Fibroblast of lung (primary cell): ENCODE data around the gene MYBL2. TPM values are rescaled to one million over a fixed set of nuclear protein-coding genes. Genes with fewer than 3 reads are reported as not detected.
A peak's percentile ranks its signal among the peaks of the same experiment; 100 is the strongest.

ENCODE experiments used
- DNase-seq, 2 donors: peaks; one replicate each; pipeline versions ENCODE4 v3.0.0 to v3.0.0-alpha.2; 2010; ENCODE audit warnings: low read depth in 2 of 2
- H2AFZ ChIP-seq: 2 replicates; pipeline ENCODE4 v1.5.1; 2012; ENCODE audit warnings: low read length, control low read depth, inconsistent platforms
- H3K27ac ChIP-seq: 2 replicates; pipeline ENCODE4 v1.5.1; 2011; ENCODE audit warnings: low read length, control low read depth; ENCODE audit not compliant: insufficient read depth
- H3K27me3 ChIP-seq: 2 replicates; pipeline ENCODE4 v1.5.1; 2011; ENCODE audit warnings: mild to moderate bottlenecking, low read length; ENCODE audit not compliant: control insufficient read depth, insufficient read depth
- H3K36me3 ChIP-seq: 2 replicates; pipeline ENCODE4 v1.5.1; 2011; ENCODE audit warnings: low read length; ENCODE audit not compliant: control insufficient read depth, insufficient read depth
- H3K4me1 ChIP-seq: 2 replicates; pipeline ENCODE4 v1.5.1; 2011; ENCODE audit warnings: low read length; ENCODE audit not compliant: control insufficient read depth, insufficient read depth; ENCODE audit errors: extremely low read depth
- H3K4me2 ChIP-seq: 2 replicates; pipeline ENCODE4 v1.5.1; 2011; ENCODE audit warnings: low read length, control low read depth; ENCODE audit not compliant: insufficient read depth; ENCODE audit errors: extremely low read depth
- H3K4me3 ChIP-seq, 4 experiments: fragments of 200-600 bp in 1 of 4; sonication (generic) in 1 of 4; replicated peaks in 1 of 4; 2 replicates each; pipeline ENCODE4 v1.5.1; 2011 to 2016; ENCODE audit warnings: low read length in 4 of 4, low read depth in 3 of 4, mild to moderate bottlenecking in 3 of 4, control low read depth in 2 of 4, inconsistent platforms in 1 of 4, mixed read lengths in 1 of 4; ENCODE audit not compliant: insufficient read depth in 1 of 4; ENCODE audit errors: control extremely low read depth in 1 of 4
- H3K79me2 ChIP-seq: 2 replicates; pipeline ENCODE4 v1.5.1; 2012; ENCODE audit warnings: mild to moderate bottlenecking, low read length, inconsistent platforms; ENCODE audit not compliant: control insufficient read depth, insufficient read depth
- H3K9ac ChIP-seq: 2 replicates; pipeline ENCODE4 v1.5.1; 2011; ENCODE audit warnings: mild to moderate bottlenecking, low read length, control low read depth; ENCODE audit not compliant: insufficient read depth
- H3K9me3 ChIP-seq: 2 replicates; pipeline ENCODE4 v1.5.1; 2012; ENCODE audit warnings: low read depth, low read length; ENCODE audit not compliant: control insufficient read depth, insufficient read depth
- H4K20me1 ChIP-seq: 2 replicates; pipeline ENCODE4 v1.5.1; 2011; ENCODE audit warnings: low read length; ENCODE audit not compliant: control insufficient read depth, insufficient read depth; ENCODE audit errors: extremely low read depth
- CTCF ChIP-seq, 2 donors: IDR thresholded peaks in 1 of 2; conservative IDR thresholded peaks in 1 of 2; 1 replicate in 1 of 2; 2 replicates in 1 of 2; pipeline ENCODE4 v1.5.1; 2011 to 2012; ENCODE audit warnings: low read length in 2 of 2, control low read depth in 1 of 2, inconsistent platforms in 1 of 2, low read depth in 1 of 2, mild to moderate bottlenecking in 1 of 2
- EZH2 ChIP-seq: IDR thresholded peaks from 2 replicates; pipeline ENCODE4 v1.5.1; 2012; ENCODE audit warnings: low read length, control low read depth, mild to moderate bottlenecking; ENCODE audit errors: missing control alignments
- polyA plus RNA-seq, 2 donors: library from polyadenylated mRNA; depleted of rRNA in 1 of 2; stranded (reverse) in 1 of 2; unstranded in 1 of 2; fragments of >200 nt; gene quantifications; 2 replicates each; pipeline ENCODE4 v1.2.1, GENCODE V29; 2011 to 2012; ENCODE audit warnings: missing spikeins in 1 of 2
- total RNA-seq: library from RNA; depleted of rRNA; stranded (reverse); fragments of >200 nt; gene quantifications from 2 replicates; pipeline ENCODE4 v1.2.1, GENCODE V29; 2014

Gene MYBL2
- total and polyA plus RNA-seq, 2 donors (not counting 1 experiment from before 2014, with no cell fraction given) = 1.2 to 2.7 TPM

GRCh38 chr20:43721429-43722152 lies 54.7 kb downstream of the MYBL2 start:
- Histone ChIP-seq H4K20me1 (no peaks in the 10 kb centered on the region), H3K9ac (no peak overlapping the region), H3K27ac (no peak overlapping the region), H3K4me1 (peaks cover 3% of the 10 kb centered on the region), H2AFZ (no peak overlapping the region), H3K36me3 (no peaks in the 10 kb centered on the region), H3K4me2 (no peak overlapping the region), H3K27me3 (no peaks in the 10 kb centered on the region), H3K9me3 (no peaks in the 10 kb centered on the region), H3K4me3 (no peak overlapping the region), H3K79me2 (no peaks in the 10 kb centered on the region)
- no peak for DNase-seq
- no peak for TF ChIP-seq EZH2
- no peak for TF ChIP-seq CTCF (conservative IDR thresholded peaks at IDR 0.05 in 1 of 2, IDR thresholded peaks at IDR 0.05 in 1 of 2; ENCODE audit: low read depth in 1 of 2, low read length in 2 of 2)

- Histone ChIP-seq H3K4me1 (peaks cover 3% of the 10 kb centered on the region), H3K4me3 (no peak overlapping the region), H3K27ac (no peak overlapping the region), H2AFZ (no peak overlapping the region), H3K27me3 (no peaks in the 10 kb centered on the region), H3K4me2 (no peak overlapping the region), H4K20me1 (no peaks in the 10 kb centered on the region), H3K9ac (no peak overlapping the region), H3K36me3 (no peaks in the 10 kb centered on the region), H3K9me3 (no peaks in the 10 kb centered on the region), H3K79me2 (no peaks in the 10 kb centered on the region)
- DNase-seq = no peak
- TF ChIP-seq EZH2 (no peak), CTCF (conservative IDR thresholded peaks at IDR 0.05 in 1 of 2, IDR thresholded peaks at IDR 0.05 in 1 of 2; ENCODE audit: low read depth in 1 of 2, low read length in 2 of 2) (no peak)
These were observed 55.2 kb downstream of the MYBL2 start for GRCh38 chr20:43722153-43722505.

- H3K36me3 ChIP-seq = no peaks in the 10 kb centered on the region
- no peaks in the 10 kb centered on the region for H3K79me2 ChIP-seq
- peak in 1 of 2 donors; percentile 22 for DNase-seq
- no peaks in the 10 kb centered on the region for H3K9me3 ChIP-seq
- H3K4me3 ChIP-seq = no peak overlapping the region
- H3K4me2 ChIP-seq = no peak overlapping the region
- peaks cover 3% of the 10 kb centered on the region for H3K4me1 ChIP-seq
- H3K27me3 ChIP-seq = no peaks in the 10 kb centered on the region
- no peak overlapping the region for H3K9ac ChIP-seq
- TF ChIP-seq EZH2 = no peak
- no peak for TF ChIP-seq CTCF (conservative IDR thresholded peaks at IDR 0.05 in 1 of 2, IDR thresholded peaks at IDR 0.05 in 1 of 2; ENCODE audit: low read depth in 1 of 2, low read length in 2 of 2)
- H2AFZ ChIP-seq = no peak overlapping the region
- H3K27ac ChIP-seq = no peak overlapping the region
- no peaks in the 10 kb centered on the region for H4K20me1 ChIP-seq
These were observed 56.3 kb downstream of the MYBL2 start for GRCh38 chr20:43723186-43723585.
